MM.1S (cell line): ENCODE data around the gene ZNF345.

Experiments
- CTCF ChIP-seq: fragments of 300-600 bp; sonication (generic); IDR thresholded peaks from 2 replicates; pipeline ENCODE4 v1.5.1; 2016; ENCODE audit warnings: antibody characterized with exemption, low read length, mixed read lengths
- EZH2 ChIP-seq: fragments of 300-600 bp; sonication (generic); optimal IDR thresholded peaks from 2 replicates; pipeline ENCODE3; 2017; ENCODE audit warnings: low read depth, mild to moderate bottlenecking, antibody characterized with exemption, low read length, mixed read lengths

GRCh38 chr19:36851898-36852297, 1.2 kb downstream of the ZNF345 start:
- no peak for TF ChIP-seq CTCF
- TF ChIP-seq EZH2, result no peak
